GM18858 (cell line): Measurements from ENCODE around the gene CCL26.

Experiments
- ATAC-seq: cut with Tn5 transposase; IDR thresholded peaks from one replicate; pipeline ENCODE4 v1.9.1; 2021; ENCODE audit not compliant: unreplicated experiment

Gene CCL26

DNA sequence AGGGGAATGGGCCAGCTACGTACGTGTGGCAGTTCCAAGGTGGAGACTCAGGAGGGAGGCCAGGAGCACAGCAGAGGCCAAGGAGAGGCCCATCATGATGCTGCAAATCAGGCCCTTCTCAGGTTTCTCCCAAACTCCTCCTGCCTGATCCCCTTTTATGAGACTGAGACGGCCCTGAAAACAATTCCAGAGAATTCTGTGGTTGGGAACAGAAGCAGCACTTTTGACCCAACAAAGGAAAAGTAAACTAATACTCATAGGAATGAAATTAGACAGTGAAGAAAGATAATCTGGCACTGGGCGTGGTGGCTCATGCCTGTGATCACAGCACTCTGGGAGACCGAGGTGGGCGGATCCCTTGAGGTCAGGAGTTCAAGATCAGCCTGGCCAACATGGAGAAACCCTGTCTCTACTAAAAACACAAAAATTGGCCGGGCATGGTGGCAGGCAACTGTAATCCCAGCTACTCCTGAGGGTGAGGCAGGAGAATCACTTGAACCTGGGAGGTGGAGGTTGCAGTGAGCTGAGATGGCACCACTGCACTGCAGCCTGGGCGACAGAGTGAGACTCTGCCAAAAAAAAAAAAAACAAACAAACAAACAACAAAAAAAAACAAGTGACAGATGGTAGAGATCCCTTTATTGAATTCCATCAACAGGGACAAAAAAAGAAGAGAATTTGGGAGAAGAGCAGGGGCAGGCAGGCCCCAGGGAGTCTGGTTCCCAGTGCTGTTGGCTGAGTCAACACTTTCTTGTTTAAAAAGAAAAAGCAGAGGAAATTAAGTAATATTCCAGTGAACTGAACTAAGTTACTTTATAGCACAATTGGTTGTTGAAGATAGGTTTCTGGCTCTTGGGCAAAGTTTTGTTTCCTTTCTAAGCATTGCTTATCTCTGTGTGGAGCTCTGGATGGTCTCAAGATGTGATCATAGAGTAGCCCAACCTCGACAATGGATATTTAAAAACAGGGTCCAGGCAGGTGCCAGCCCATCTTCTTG lies at the start of gene CCL26:
TSS of gene CCL26 (minus strand) at position 131 of the 997 bp plus-strand sequence. CDS start at position 96, 35 bp downstream.
- ATAC-seq = no peak

DNA sequence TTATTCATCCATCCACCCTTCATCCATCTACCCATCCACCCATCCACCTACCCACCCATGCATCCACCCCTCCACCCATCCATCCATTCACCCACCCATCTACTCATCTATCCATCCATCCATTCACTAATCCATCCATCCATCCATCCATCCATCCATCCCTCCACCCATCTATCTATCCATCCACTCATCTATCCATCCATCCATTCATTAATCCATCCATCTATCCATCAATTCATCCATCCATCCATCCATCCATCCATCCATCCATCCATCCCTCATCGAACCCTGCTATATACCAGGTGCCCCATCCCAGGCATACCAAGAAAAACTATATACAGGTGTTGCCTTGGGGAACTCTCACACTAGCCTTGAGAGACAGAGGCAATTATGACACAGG lies 48.7 kb upstream of the CCL26 start:
- ATAC-seq = no peak

DNA sequence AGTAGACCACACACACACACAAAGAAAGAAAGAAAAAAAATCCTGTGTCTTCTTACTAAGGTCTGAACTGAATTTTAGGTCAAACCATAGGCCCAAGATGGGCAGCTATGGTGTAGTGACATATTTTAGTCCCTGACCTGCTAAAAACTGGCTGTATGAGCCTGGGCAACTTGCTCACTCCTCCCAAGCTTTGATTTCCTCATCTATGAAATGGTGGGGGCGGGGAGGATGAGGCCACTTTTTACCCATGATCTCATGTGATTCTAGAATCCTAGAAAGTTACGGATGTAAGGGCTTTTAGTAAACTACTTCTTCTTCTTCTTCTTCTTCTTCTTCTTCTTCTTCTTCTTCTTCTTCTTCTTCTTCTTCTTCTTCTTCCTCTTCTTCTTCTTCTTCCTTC lies 47.7 kb upstream of the CCL26 start:
- ATAC-seq = no peak

DNA sequence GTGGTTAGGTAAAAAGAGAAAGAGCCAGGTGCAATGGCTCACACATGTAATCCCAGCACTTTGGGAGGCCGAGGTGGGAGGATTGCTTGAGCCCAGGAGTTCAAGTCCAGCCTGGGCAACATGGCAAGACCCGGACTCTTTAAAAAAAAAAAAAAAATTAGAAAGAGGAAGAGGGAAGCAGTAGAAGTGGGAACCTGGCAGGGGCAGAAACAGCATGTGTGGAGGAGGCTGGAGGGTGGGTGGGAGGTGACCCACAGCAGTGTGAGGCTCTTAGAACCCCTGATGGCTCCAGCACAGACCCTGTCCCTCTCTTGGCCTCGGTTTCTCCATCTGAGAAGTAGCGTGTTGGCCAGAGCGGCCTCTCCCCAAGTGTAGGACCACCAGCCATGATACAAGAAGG lies 46.5 kb upstream of the CCL26 start:
- ATAC-seq = no peak

DNA sequence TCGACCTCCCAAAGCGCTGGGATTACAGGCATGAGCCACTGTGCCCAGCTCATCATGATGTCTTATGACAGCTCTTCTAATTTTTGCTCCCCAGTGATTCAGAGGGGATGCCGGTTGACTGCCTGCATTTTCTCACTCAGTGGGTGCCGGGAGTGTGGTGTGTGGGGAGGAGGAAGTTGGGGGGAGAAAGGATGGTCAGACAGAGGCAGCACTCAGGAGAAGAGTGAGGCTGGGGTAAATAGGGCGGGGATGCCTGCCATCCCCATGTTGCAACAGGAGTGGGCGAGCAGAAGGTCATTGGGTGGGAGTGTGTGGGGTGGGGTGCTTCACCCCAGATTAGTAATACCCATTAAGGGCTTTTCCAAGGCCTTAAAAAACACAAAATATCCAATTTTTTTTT lies 45.1 kb upstream of the CCL26 start:
- no peak for ATAC-seq

- no peak for ATAC-seq
Observed at GRCh38 chr7:75815418-75816064, 43.5 kb upstream of the CCL26 start.

GRCh38 chr7:75814407-75814947 lies 42.5 kb upstream of the CCL26 start:
- ATAC-seq = no peak

DNA sequence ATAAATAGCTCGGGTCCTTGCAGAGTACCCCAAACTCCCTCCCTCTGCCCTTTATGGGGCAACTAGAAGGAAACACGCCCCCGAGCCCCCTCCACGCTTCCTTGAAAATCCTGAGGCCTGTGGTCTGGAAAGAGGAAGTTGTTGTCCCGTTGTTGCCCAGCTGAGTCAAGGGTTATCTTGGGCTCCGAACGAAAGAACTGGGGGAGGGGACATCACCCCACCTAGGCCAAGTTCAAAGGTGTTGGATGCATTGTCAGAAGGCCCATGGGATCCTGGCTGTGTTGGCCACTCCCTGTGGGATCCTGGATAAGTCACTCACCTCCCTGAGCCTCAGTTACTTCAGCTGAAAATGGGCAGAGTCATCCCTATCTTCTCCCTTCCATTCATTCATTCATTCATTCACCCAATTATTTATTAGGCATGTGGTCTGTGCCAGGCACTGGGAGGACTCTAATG lies 41.8 kb upstream of the CCL26 start, which contains the start of gene CCL24:
TSS of gene CCL24 (minus strand) at position 26 of the 456 bp plus-strand sequence. CDS start 91 bp downstream, outside the sequence.
- no peak for ATAC-seq

GRCh38 chr7:75813084-75813483 lies 41.1 kb upstream of the CCL26 start:
- ATAC-seq = no peak

DNA sequence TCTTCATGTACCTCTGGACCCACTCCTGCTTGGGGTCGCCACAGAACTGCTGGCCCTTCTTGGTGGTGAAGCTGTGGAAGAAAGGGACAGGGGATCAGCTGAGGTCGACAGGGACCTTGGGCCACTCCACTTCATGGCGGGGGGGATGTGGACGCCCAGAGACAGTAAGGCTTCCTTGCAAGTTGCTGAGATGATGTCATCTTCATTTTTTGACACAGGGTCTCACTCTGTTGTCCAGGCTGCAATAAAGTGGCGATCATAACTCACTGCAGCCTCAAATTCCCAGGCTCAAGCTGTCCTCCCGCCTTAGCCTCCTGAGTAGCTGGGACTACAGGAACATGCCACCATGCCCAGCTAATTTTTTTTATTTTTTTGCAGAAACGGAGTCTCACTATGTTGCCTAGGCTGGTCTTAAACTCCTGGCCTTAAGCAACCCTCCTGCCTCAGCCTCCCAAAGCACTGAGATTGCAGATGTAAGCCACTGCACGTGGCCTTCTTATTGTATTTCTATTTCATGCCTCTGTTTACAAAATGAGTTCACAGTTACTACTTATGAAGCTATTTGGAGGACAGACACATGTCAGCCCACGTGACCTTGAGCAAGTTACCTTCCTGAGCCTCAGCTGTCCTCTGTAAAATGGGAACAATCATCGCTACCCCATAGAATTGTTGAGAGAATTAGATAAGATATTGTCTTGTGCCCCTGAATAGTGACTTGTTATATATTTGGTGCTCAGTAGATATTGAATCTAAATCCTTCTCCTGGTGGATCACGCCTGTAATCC lies 40.1 kb upstream of the CCL26 start:
- no peak for ATAC-seq

- ATAC-seq = no peak
Observed at GRCh38 chr7:75809396-75809795, 37.4 kb upstream of the CCL26 start.

DNA sequence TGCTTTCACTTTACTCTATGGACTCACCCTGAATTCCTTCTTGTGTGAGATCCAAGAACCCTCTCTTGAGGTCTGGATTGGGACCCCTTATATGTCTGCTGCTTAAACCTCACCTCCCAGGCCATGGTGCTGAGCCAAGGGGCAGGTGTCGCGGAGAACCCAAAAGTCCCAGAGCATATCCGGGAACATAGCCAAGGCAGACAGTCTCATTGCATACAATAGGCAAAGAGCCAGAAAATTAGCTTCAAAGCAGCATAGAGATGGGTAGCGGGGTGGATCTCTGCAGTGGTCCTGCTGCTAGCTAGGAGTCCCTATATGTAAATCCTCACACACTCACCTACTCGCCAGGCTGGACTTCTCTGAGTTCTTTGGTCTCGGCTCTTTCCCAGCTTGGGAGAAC lies 36.1 kb upstream of the CCL26 start:
- no peak for ATAC-seq

GRCh38 chr7:75807452-75807851 lies 35.4 kb upstream of the CCL26 start:
- no peak for ATAC-seq

DNA sequence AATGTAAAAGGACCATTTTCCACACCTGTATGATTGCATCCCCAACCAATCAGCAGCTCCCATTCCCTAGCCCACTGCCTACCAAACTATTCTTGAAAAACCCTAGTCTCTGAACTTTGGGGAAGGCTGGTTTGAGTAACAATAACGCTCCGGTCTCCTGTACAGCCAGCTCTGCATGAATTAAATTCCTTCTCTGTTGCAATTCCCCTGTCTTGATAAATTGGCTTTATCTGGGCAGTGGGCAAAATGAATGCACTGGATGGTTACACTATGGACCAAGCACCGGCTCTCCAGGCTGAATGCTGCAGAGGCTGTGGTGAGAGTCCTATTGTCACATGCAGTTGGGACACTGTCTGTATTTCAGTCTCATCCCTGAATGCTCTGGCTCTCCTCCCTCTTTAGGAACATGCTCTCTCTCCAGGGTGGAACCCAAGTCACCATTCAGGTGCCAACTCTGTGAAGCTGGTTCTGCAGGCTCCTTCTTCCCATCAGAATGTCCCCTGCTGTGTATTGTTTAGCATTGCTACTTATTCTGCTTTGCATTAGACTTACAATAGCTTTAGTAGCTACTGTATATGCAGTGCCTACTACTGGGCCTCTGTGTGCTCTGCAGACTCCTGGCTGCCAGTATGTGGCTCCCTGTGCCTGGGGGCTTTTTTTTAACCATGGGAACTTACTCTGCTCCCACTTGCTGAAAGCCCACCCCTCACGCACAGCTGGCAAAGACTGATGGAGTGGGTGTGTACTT lies 34.7 kb upstream of the CCL26 start:
- no peak for ATAC-seq

GRCh38 chr7:75804705-75805104 lies 32.7 kb upstream of the CCL26 start:
- no peak for ATAC-seq

- ATAC-seq = no peak
Observed at GRCh38 chr7:75804004-75804403, 32.0 kb upstream of the CCL26 start.

DNA sequence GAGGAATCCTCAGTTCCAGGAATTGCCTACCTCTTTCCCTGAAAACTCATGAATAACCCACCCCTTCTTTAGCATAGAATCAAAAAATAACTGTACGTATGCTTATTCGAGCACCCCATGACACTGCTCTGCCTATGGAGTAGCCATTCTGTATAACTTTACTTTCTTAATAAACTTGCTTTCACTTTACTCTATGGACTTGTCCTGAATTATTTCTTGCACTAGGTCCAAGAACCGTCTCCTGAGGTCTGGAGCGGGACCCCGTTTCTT lies 30.5 kb upstream of the CCL26 start:
- no peak for ATAC-seq

GRCh38 chr7:75798770-75799169 lies 26.8 kb upstream of the CCL26 start:
- no peak for ATAC-seq

DNA sequence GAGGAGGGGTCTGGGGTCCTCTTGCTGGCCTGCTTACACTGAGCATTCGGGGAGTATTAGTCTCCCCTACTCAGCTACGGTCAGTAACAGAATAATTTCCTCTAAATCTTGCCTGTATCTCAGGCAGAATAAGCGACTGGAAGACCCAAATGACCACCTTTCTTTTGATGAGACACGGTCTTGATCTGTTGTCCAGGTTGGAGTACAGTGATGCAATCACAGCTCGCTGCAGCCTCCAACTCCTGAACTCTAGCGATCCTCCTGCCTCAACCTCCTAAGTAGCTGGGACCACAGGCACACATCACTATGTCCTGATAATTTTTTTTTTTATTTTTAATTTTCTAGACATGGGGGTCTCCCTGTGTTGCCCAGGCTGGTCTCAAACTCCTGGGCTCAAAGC lies 24.4 kb upstream of the CCL26 start:
- no peak for ATAC-seq

- ATAC-seq = no peak
Observed at GRCh38 chr7:75795831-75796285, 23.8 kb upstream of the CCL26 start.
